Measurements from ENCODE around the gene SZRD1. TPM values are rescaled to one million over a fixed set of nuclear protein-coding genes. Genes with fewer than 3 reads are reported as not detected.

SZRD1 gene
- polyA plus RNA-seq, 1 donor from 2014 or later: 13.6 TPM

DNA sequence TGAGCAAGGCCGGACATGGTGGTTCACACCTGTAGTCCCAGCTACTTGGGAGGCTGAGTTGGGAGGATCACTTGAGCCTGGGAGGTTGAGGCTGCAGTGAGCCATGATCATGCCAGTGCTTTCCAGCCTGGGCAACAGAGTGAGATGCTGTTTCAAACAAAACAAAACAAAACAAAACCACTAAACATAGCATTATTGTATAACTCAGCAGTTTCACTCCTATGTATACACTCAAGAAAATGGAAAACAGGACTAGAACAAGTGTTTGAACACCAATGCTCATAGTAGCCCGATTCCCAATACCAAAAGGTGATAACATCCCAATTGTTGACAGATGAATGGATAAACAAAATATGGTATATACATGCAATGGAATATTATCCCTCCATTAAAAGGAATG lies 71.5 kb downstream of the SZRD1 start:
- no peaks in the 10 kb centered on the region for H4K20me1 ChIP-seq (ENCODE audit: insufficient read depth)
- H3K4me2 ChIP-seq (ENCODE audit: low read length): no peak overlapping the region
- peaks cover 28% of the 10 kb centered on the region for H3K79me2 ChIP-seq (replicated peaks; ENCODE audit: insufficient read depth, low read length)
- H3K9me2 ChIP-seq (ENCODE audit: insufficient read depth, low read length): no peaks in the 10 kb centered on the region
- TF ChIP-seq MXI1 (conservative IDR thresholded peaks at IDR 0.05; ENCODE audit: poor library complexity, severe bottlenecking) (no peak), EZH2 (IDR thresholded peaks at IDR 0.05; ENCODE audit: borderline replicate concordance, insufficient read depth, low read length, poor library complexity, severe bottlenecking) (no peak), POLR2AphosphoS5 (IDR thresholded peaks at IDR 0.05) (no peak), EP300 (conservative IDR thresholded peaks at IDR 0.05; ENCODE audit: poor library complexity, severe bottlenecking) (no peak), RAD21 (conservative IDR thresholded peaks at IDR 0.05) (no peak), TAF1 (IDR thresholded peaks at IDR 0.05; ENCODE audit: low read depth) (no peak), SMC3 (conservative IDR thresholded peaks at IDR 0.05; ENCODE audit: poor library complexity) (no peak)
- TF ChIP-seq, protein P1, sequence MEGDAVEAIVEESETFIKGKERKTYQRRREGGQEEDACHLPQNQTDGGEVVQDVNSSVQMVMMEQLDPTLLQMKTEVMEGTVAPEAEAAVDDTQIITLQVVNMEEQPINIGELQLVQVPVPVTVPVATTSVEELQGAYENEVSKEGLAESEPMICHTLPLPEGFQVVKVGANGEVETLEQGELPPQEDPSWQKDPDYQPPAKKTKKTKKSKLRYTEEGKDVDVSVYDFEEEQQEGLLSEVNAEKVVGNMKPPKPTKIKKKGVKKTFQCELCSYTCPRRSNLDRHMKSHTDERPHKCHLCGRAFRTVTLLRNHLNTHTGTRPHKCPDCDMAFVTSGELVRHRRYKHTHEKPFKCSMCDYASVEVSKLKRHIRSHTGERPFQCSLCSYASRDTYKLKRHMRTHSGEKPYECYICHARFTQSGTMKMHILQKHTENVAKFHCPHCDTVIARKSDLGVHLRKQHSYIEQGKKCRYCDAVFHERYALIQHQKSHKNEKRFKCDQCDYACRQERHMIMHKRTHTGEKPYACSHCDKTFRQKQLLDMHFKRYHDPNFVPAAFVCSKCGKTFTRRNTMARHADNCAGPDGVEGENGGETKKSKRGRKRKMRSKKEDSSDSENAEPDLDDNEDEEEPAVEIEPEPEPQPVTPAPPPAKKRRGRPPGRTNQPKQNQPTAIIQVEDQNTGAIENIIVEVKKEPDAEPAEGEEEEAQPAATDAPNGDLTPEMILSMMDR (IDR thresholded peaks at IDR 0.05; ENCODE audit: poor library complexity, severe bottlenecking): no peak
- TF ChIP-seq, protein P2, sequence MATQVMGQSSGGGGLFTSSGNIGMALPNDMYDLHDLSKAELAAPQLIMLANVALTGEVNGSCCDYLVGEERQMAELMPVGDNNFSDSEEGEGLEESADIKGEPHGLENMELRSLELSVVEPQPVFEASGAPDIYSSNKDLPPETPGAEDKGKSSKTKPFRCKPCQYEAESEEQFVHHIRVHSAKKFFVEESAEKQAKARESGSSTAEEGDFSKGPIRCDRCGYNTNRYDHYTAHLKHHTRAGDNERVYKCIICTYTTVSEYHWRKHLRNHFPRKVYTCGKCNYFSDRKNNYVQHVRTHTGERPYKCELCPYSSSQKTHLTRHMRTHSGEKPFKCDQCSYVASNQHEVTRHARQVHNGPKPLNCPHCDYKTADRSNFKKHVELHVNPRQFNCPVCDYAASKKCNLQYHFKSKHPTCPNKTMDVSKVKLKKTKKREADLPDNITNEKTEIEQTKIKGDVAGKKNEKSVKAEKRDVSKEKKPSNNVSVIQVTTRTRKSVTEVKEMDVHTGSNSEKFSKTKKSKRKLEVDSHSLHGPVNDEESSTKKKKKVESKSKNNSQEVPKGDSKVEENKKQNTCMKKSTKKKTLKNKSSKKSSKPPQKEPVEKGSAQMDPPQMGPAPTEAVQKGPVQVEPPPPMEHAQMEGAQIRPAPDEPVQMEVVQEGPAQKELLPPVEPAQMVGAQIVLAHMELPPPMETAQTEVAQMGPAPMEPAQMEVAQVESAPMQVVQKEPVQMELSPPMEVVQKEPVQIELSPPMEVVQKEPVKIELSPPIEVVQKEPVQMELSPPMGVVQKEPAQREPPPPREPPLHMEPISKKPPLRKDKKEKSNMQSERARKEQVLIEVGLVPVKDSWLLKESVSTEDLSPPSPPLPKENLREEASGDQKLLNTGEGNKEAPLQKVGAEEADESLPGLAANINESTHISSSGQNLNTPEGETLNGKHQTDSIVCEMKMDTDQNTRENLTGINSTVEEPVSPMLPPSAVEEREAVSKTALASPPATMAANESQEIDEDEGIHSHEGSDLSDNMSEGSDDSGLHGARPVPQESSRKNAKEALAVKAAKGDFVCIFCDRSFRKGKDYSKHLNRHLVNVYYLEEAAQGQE (IDR thresholded peaks at IDR 0.05; ENCODE audit: borderline replicate concordance): no peak
- no peaks in the 10 kb centered on the region for H3F3A ChIP-seq (ENCODE audit: insufficient read depth, low read length, poor library complexity, severe bottlenecking)
- H3K27ac ChIP-seq (ENCODE audit: low read length): no peak overlapping the region
- no peaks in the 10 kb centered on the region for H3K36me3 ChIP-seq (ENCODE audit: insufficient read depth, low read length)
- H2AFZ ChIP-seq (ENCODE audit: low read depth, low read length): no peak overlapping the region
- H3K9me3 ChIP-seq (ENCODE audit: low read length): no peaks in the 10 kb centered on the region
- H3K27me3 ChIP-seq (ENCODE audit: insufficient read depth, low read depth, low read length): no peaks in the 10 kb centered on the region
- no peak overlapping the region for H3K9ac ChIP-seq (ENCODE audit: low read length)
- H3K4me3 ChIP-seq (ENCODE audit: low read length): no peak overlapping the region

DNA sequence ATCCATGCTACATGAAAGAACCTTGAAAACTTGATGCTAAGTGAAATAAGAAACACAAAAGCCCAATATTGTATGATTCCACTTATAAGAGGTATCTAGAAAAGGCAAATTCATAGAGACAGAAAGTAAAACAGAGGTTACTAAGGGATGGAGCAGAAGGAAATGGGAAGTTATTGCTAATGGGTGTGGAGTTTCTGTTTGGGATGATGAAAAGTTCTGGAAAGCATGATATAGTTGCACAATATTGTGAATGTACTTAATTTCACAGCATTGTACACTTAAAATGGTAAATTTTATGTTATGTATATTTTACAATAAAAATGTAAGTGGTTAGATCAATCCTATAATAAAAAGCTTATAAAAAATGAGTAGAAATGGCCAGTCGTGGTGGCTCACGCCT lies 71.9 kb downstream of the SZRD1 start:
- no peaks in the 10 kb centered on the region for H4K20me1 ChIP-seq (ENCODE audit: insufficient read depth)
- no peak overlapping the region for H3K27ac ChIP-seq (ENCODE audit: low read length)
- no peaks in the 10 kb centered on the region for H3K9me2 ChIP-seq (ENCODE audit: insufficient read depth, low read length)
- peaks cover 29% of the 10 kb centered on the region for H3K79me2 ChIP-seq (replicated peaks; ENCODE audit: insufficient read depth, low read length)
- no peak overlapping the region for H3K4me2 ChIP-seq (ENCODE audit: low read length)
- H3K36me3 ChIP-seq (ENCODE audit: insufficient read depth, low read length): no peaks in the 10 kb centered on the region
- TF ChIP-seq EZH2 (IDR thresholded peaks at IDR 0.05; ENCODE audit: borderline replicate concordance, insufficient read depth, low read length, poor library complexity, severe bottlenecking) (no peak), POLR2AphosphoS5 (IDR thresholded peaks at IDR 0.05) (no peak), TAF1 (IDR thresholded peaks at IDR 0.05; ENCODE audit: low read depth) (no peak), EP300 (conservative IDR thresholded peaks at IDR 0.05; ENCODE audit: poor library complexity, severe bottlenecking) (no peak), SMC3 (conservative IDR thresholded peaks at IDR 0.05; ENCODE audit: poor library complexity) (no peak), MXI1 (conservative IDR thresholded peaks at IDR 0.05; ENCODE audit: poor library complexity, severe bottlenecking) (no peak), RAD21 (conservative IDR thresholded peaks at IDR 0.05) (no peak)
- TF ChIP-seq, protein P2 (IDR thresholded peaks at IDR 0.05; ENCODE audit: borderline replicate concordance): no peak
- TF ChIP-seq, protein P1 (IDR thresholded peaks at IDR 0.05; ENCODE audit: poor library complexity, severe bottlenecking): no peak
- no peaks in the 10 kb centered on the region for H3K9me3 ChIP-seq (ENCODE audit: low read length)
- H3K4me3 ChIP-seq (ENCODE audit: low read length): no peak overlapping the region
- no peaks in the 10 kb centered on the region for H3K27me3 ChIP-seq (ENCODE audit: insufficient read depth, low read depth, low read length)
- H2AFZ ChIP-seq (ENCODE audit: low read depth, low read length): no peak overlapping the region
- H3F3A ChIP-seq (ENCODE audit: insufficient read depth, low read length, poor library complexity, severe bottlenecking): no peaks in the 10 kb centered on the region
- no peak overlapping the region for H3K9ac ChIP-seq (ENCODE audit: low read length)

All from neural cell (in vitro differentiated cells).